Immature natural killer cell (primary cell): ENCODE results near the gene HDAC4. TPM values are rescaled to one million over a fixed set of nuclear protein-coding genes. Genes with fewer than 3 reads are reported as not detected.

Experiments used
- DNase-seq, 3 donors: peaks; one replicate each; pipeline ENCODE4 v3.0.0; 2022; ENCODE audit warnings: mixed read lengths in 1 of 3
- H3K27ac Mint-ChIP-seq, 6 donors: one replicate each; pipeline ENCODE4 v1.8.0; 2020; ENCODE audit warnings: mixed read lengths in 6 of 6, mild to moderate bottlenecking in 5 of 6, inconsistent platforms in 4 of 6, moderate library complexity in 3 of 6
- H3K27me3 Mint-ChIP-seq, 3 donors: one replicate each; pipeline ENCODE4 v1.8.0; 2020 to 2021; ENCODE audit warnings: low read depth in 3 of 3, mild to moderate bottlenecking in 3 of 3, mixed read lengths in 3 of 3, moderate library complexity in 3 of 3, inconsistent platforms in 1 of 3
- H3K36me3 Mint-ChIP-seq, 3 donors: one replicate each; pipeline ENCODE4 v1.8.0; 2020; ENCODE audit warnings: mixed read lengths in 3 of 3, inconsistent platforms in 2 of 3, mild to moderate bottlenecking in 2 of 3
- H3K4me1 Mint-ChIP-seq, 2 donors: one replicate each; pipeline ENCODE4 v1.8.0; 2020; ENCODE audit warnings: inconsistent platforms in 2 of 2, mild to moderate bottlenecking in 2 of 2, mixed read lengths in 2 of 2, moderate library complexity in 1 of 2
- H3K4me3 Mint-ChIP-seq, 5 donors: one replicate each; pipeline ENCODE4 v1.8.0; 2020; ENCODE audit warnings: mild to moderate bottlenecking in 5 of 5, mixed read lengths in 5 of 5, inconsistent platforms in 3 of 5, moderate library complexity in 3 of 5
- H3K9me3 Mint-ChIP-seq, 6 donors: one replicate each; pipeline ENCODE4 v1.8.0; 2020; ENCODE audit warnings: mild to moderate bottlenecking in 6 of 6, mixed read lengths in 6 of 6, inconsistent platforms in 4 of 6, moderate library complexity in 3 of 6
- polyA plus RNA-seq, 3 donors: library from polyadenylated mRNA; unstranded; fragments of 300-500 nt; fragmentation: Illumina TruSeq; gene quantifications; one replicate each; pipeline ENCODE4 v1.2.3, GENCODE V29; 2021

Gene HDAC4
- polyA plus RNA-seq, 3 donors from 2014 or later, result 1.9 to 8.1 (median 5.1) TPM

GRCh38 chr2:239412905-239413603 is 12.2 kb upstream of the HDAC4 start:
- Mint-ChIP-seq H3K4me3 (peak overlapping the region; percentile 41 to 72 (median 66)), H3K9me3 (peaks cover 0 to 7% (median 3%) of the 10 kb centered on the region in 6 donors), H3K4me1 (peaks cover 31 to 34% of the 10 kb centered on the region in 2 donors), H3K36me3 (peaks cover 5 to 14% (median 8%) of the 10 kb centered on the region in 3 donors), H3K27ac (no peak overlapping the region), H3K27me3 (peaks cover 8 to 16% (median 9%) of the 10 kb centered on the region in 3 donors)
- peak in 2 of 3 donors; percentile 17 to 19 for DNase-seq

DNA sequence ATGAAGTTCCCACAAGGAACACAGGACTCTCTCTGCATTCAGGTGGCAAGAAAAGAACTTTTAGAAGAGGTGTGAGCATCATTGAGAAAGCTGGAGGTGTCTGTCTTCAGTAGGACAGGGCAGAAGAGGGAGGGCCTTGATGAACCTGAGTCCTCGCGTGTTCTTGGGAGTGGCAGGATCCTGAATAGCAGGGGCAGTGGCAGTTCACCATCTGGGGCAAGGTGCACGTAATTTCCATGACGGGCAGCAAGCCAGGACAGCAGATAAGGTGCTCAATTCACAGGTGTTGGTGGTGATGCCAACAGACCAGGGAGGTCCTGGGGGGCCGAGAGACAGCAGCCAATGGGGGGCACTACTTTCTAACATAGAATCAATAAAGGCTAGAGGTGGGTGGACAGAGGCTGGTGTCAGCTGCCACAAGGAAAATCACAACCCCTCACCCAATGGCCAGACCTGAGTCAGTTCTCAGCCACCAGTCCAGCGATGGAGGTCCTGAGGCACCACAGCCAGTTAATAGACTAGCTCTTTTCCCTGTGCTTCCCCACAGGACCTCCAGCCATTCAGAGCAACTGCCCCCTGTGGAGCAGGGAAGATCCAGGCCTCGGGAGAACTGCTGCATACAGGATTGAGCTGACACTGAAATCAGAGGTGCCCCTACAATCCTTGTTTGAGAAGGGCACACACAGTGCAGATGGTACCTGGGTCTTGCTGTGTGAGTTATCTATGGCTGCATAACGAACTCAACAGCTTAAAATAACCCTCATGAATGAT is 10.9 kb upstream of the HDAC4 start:
- H3K27me3 Mint-ChIP-seq, result peaks cover 8 to 16% (median 9%) of the 10 kb centered on the region in 3 donors
- peaks cover 0 to 7% (median 3%) of the 10 kb centered on the region in 6 donors for H3K9me3 Mint-ChIP-seq
- no peak for DNase-seq
- H3K4me1 Mint-ChIP-seq, result peaks cover 31 to 34% of the 10 kb centered on the region in 2 donors
- H3K4me3 Mint-ChIP-seq, result peak overlapping the region in 3 of 5 donors; percentile 18 to 55 (median 33)
- H3K36me3 Mint-ChIP-seq, result peaks cover 5 to 9% (median 8%) of the 10 kb centered on the region in 3 donors
- H3K27ac Mint-ChIP-seq, result no peak overlapping the region

- Mint-ChIP-seq H3K9me3 (peaks cover 0 to 7% (median 3%) of the 10 kb centered on the region in 6 donors), H3K36me3 (peaks cover 5 to 9% (median 8%) of the 10 kb centered on the region in 3 donors), H3K27ac (no peak overlapping the region), H3K4me3 (peak overlapping the region in 4 of 5 donors; percentile 3 to 55 (median 30)), H3K4me1 (peaks cover 31 to 34% of the 10 kb centered on the region in 2 donors), H3K27me3 (peaks cover 5 to 13% (median 8%) of the 10 kb centered on the region in 3 donors)
- DNase-seq, result no peak
Observed at GRCh38 chr2:239411117-239411516, 10.3 kb upstream of the HDAC4 start.

GRCh38 chr2:239409976-239410375 is 9.2 kb upstream of the HDAC4 start:
- DNase-seq, result no peak
- H3K9me3 Mint-ChIP-seq, result peaks cover 0 to 7% (median 2%) of the 10 kb centered on the region in 6 donors
- H3K4me3 Mint-ChIP-seq, result no peak overlapping the region
- peaks cover 31 to 34% of the 10 kb centered on the region in 2 donors for H3K4me1 Mint-ChIP-seq
- peaks cover 5 to 9% (median 8%) of the 10 kb centered on the region in 3 donors for H3K36me3 Mint-ChIP-seq
- no peak overlapping the region for H3K27ac Mint-ChIP-seq
- peaks cover 8 to 13% (median 8%) of the 10 kb centered on the region in 3 donors for H3K27me3 Mint-ChIP-seq

DNA sequence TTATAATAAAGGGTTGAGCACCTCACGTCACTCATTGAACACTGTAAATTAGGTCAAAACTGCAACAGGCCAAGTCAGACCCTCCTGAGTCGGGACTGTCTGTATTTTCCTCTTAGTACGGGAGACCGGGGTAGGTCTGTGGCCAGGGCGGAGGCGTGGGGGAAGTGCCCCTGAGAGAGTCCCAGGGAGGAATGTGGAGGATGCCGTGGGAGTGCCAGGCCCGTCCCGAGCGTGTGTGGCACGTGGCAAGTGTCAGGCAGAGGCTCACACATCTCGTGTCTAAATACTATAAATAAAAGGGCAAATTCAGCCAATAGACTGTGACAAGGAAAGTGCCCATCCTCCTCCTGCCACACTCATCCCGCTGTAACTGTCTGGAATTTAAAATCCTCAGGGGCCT is 6.3 kb upstream of the HDAC4 start:
- DNase-seq, result no peak
- H3K36me3 Mint-ChIP-seq, result no peaks in the 10 kb centered on the region
- H3K4me1 Mint-ChIP-seq, result peaks cover 20% of the 10 kb centered on the region in 2 donors
- peak overlapping the region in 1 of 6 donors; percentile 22 for H3K27ac Mint-ChIP-seq
- no peak overlapping the region for H3K4me3 Mint-ChIP-seq
- H3K9me3 Mint-ChIP-seq, result no peaks in the 10 kb centered on the region
- peaks cover 5 to 10% (median 7%) of the 10 kb centered on the region in 3 donors for H3K27me3 Mint-ChIP-seq

DNA sequence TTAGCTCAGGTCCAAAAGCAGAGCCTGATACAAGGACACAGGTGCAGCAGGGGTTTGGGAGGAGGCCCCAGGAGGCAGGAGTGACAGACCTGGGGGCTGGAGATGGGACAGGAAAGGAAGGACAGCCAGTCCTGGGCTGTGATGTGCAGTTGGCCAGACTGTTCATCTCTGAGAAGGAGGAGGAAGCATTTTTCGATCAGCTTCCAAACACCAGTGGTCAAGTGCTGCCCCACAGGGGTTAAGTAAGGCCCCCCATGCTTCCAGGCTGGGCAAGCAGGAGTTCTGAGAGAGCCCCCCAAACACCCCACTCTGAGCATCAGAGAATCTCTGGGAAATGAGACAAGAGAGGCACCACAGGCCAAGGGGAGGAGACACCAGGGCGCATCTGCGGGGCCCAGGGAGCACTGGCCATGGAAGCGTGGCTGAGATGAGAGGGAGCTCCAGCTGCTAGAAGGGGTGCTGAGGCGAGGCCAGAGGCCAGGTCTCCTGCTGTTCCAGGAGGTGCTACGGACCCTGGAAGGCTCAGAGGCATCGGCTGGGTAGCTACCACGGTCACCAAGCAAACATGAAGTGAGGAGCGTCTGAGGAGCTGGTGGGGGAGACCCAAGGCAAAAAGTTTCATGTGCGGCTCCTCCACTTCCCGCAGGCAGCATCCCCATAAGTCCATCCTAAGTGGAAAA is 5.6 kb upstream of the HDAC4 start:
- Mint-ChIP-seq H3K4me3 (no peak overlapping the region), H3K9me3 (no peaks in the 10 kb centered on the region), H3K4me1 (peaks cover 17 to 18% of the 10 kb centered on the region in 2 donors), H3K27me3 (peaks cover 7 to 10% (median 7%) of the 10 kb centered on the region in 3 donors), H3K27ac (peak overlapping the region in 1 of 6 donors; percentile 22), H3K36me3 (no peaks in the 10 kb centered on the region)
- DNase-seq, result no peak

GRCh38 chr2:239405071-239405470 is 4.3 kb upstream of the HDAC4 start:
- no peaks in the 10 kb centered on the region for H3K36me3 Mint-ChIP-seq
- H3K4me1 Mint-ChIP-seq, result peaks cover 11 to 14% of the 10 kb centered on the region in 2 donors
- no peak for DNase-seq
- H3K4me3 Mint-ChIP-seq, result no peak overlapping the region
- H3K27ac Mint-ChIP-seq, result no peak overlapping the region
- H3K27me3 Mint-ChIP-seq, result peaks cover 4 to 15% (median 10%) of the 10 kb centered on the region in 3 donors
- H3K9me3 Mint-ChIP-seq, result no peaks in the 10 kb centered on the region

GRCh38 chr2:239402666-239403065 is 1.8 kb upstream of the HDAC4 start:
- no peaks in the 10 kb centered on the region for H3K9me3 Mint-ChIP-seq
- H3K27me3 Mint-ChIP-seq, result peaks cover 2 to 14% (median 10%) of the 10 kb centered on the region in 3 donors
- H3K27ac Mint-ChIP-seq, result peak overlapping the region; percentile 40 to 97 (median 79)

GRCh38 chr2:239401881-239402233 is 1.0 kb upstream of the HDAC4 start:
- H3K27me3 Mint-ChIP-seq, result peaks cover 2 to 14% (median 10%) of the 10 kb centered on the region in 3 donors
- peak overlapping the region; percentile 90 to 97 (median 96) for H3K27ac Mint-ChIP-seq
- H3K36me3 Mint-ChIP-seq, result no peaks in the 10 kb centered on the region
- H3K4me1 Mint-ChIP-seq, result peaks cover 33 to 43% of the 10 kb centered on the region in 2 donors
- H3K9me3 Mint-ChIP-seq, result no peaks in the 10 kb centered on the region
- H3K4me3 Mint-ChIP-seq, result peak overlapping the region; percentile 89 to 93 (median 91)
- no peak for DNase-seq

More at GRCh38 chr2:239402666-239403065, 1.8 kb upstream of the HDAC4 start:
- H3K4me3 Mint-ChIP-seq, result peak overlapping the region; percentile 89 to 93 (median 91)
- peaks cover 28 to 38% of the 10 kb centered on the region in 2 donors for H3K4me1 Mint-ChIP-seq
- no peak for DNase-seq
- no peaks in the 10 kb centered on the region for H3K36me3 Mint-ChIP-seq

DNA sequence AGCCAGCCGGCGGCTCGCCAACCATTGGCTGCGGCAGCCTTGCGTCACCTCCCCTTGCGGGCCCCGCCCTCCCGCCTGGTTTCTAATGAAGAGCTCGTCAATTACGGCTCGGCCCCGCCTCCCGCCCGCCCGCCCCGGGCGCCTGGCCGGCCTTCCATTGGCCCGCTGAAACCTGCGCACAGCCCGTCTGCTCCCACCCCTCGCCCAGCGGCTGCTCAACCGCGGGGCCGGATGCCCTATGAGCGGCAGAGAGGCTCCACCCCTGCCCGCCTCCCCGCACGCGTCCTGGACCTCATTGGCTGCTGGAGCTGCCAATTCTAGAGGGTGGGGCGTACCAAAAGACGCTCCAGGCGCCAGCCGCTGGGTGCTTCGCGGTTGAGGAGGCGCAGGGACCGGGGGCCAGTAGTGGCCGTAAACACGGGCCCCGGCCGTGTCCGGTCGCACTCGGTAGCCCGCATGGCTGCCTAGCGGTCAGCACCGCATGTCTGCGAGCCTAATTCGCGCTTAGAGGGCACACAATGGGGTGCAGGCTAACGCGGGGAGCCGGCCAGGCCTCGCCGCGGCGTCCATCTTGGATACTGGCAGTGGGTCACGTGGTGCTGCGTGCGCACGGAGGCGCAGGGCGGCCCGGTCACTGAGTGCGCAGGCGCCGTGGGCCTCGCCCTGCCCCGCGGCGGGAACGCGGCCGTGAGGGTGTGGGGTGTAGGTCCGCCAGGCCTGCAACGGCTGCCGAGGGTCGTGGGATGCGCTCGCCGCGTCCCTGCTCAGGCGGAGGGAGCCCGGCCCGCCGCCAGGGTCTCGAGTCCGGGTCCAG is 454 bp upstream of the HDAC4 start:
- DNase-seq, result peak; percentile 100
- Mint-ChIP-seq H3K4me1 (peaks cover 33 to 43% of the 10 kb centered on the region in 2 donors), H3K4me3 (peak overlapping the region; percentile 89 to 93 (median 91)), H3K27ac (peak overlapping the region; percentile 95 to 97 (median 96)), H3K36me3 (no peaks in the 10 kb centered on the region), H3K9me3 (no peaks in the 10 kb centered on the region), H3K27me3 (peaks cover 2 to 14% (median 10%) of the 10 kb centered on the region in 3 donors)

DNA sequence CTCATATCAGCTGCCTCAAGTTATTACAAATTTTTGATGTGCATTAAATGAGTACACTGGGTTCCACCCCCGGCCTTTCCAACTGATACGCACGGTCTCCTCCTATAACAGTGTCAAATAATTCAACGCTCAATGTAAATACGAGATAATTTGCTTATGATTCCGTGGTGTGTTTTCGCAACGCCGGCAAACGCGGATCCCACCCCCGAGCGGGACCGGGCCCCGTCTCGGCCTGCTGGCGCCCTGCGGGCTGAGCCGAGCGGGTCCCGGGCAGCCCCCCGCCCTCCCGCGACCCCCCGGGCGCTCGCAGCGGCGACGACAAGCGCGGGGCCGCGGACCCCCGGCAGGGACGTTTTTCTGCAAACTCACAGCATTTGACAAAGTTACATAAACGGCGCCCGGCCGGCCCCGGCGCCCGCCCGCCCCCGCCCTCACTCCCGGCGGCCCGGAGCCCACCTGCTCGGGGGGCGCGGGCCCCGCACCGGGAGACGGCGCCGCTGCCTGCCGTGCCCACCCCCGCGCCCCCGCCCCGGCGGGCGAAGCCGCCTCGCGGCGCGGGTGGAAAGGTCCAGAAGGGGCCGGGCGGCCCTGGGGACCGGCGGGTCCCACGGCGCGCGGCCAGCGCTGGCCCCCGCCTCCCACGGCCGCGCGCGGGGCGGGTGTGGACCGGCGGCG is 762 bp downstream of the HDAC4 start:
- DNase-seq, result peak in 1 of 3 donors; percentile 6
- Mint-ChIP-seq H3K27ac (peak overlapping the region; percentile 89 to 97 (median 95)), H3K27me3 (peaks cover 2 to 14% (median 7%) of the 10 kb centered on the region in 3 donors), H3K9me3 (no peaks in the 10 kb centered on the region), H3K4me1 (peaks cover 33 to 43% of the 10 kb centered on the region in 2 donors), H3K4me3 (peak overlapping the region; percentile 92 to 98 (median 94)), H3K36me3 (peaks cover 0 to under 1% (median 0%) of the 10 kb centered on the region in 3 donors)

- peak; percentile 53 to 63 (median 63) for DNase-seq
- no peaks in the 10 kb centered on the region for H3K9me3 Mint-ChIP-seq
- peak overlapping the region; percentile 92 to 98 (median 94) for H3K4me3 Mint-ChIP-seq
- H3K4me1 Mint-ChIP-seq, result peaks cover 33 to 43% of the 10 kb centered on the region in 2 donors
- H3K27ac Mint-ChIP-seq, result peak overlapping the region; percentile 89 to 97 (median 95)
- H3K36me3 Mint-ChIP-seq, result peaks cover 0 to 4% (median 0%) of the 10 kb centered on the region in 3 donors
- peaks cover 2 to 14% (median 7%) of the 10 kb centered on the region in 3 donors for H3K27me3 Mint-ChIP-seq
Observed at GRCh38 chr2:239399433-239399920, 1.3 kb downstream of the HDAC4 start.
